ENCODE measurements around the gene SH3BP4. TPM values are rescaled to one million over a fixed set of nuclear protein-coding genes. Genes with fewer than 3 reads are reported as not detected.
A peak's percentile ranks its signal among the peaks of the same experiment; 100 is the strongest.

Gene SH3BP4
- total and polyA plus RNA-seq, 4 donors: 4.1 to 18.4 (median 12.2) TPM

DNA sequence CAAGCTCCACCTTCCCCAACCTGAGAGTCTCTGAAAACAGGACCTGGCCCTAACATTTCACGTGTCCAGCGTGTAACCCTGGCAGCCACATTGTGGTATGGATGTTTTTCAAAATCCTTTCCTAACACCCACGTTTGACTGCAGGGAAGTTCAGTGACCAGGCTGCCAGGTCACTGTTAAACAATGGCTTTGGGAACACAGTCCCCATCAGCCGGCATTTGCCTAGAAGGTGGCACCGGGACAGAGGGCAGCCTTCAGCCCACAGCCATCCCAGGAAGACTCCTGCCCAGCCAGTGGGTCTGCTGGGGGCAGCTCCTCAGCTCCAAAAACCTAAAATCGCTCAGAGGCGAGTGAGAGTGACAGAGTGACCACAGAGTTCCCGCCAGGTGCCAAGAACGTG lies 140.2 kb downstream of the SH3BP4 start (continued):
- TF ChIP-seq, protein P1, sequence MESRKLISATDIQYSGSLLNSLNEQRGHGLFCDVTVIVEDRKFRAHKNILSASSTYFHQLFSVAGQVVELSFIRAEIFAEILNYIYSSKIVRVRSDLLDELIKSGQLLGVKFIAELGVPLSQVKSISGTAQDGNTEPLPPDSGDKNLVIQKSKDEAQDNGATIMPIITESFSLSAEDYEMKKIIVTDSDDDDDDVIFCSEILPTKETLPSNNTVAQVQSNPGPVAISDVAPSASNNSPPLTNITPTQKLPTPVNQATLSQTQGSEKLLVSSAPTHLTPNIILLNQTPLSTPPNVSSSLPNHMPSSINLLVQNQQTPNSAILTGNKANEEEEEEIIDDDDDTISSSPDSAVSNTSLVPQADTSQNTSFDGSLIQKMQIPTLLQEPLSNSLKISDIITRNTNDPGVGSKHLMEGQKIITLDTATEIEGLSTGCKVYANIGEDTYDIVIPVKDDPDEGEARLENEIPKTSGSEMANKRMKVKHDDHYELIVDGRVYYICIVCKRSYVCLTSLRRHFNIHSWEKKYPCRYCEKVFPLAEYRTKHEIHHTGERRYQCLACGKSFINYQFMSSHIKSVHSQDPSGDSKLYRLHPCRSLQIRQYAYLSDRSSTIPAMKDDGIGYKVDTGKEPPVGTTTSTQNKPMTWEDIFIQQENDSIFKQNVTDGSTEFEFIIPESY (IDR thresholded peaks at IDR 0.05): peak; percentile 49
- TF ChIP-seq RAD21 (IDR thresholded peaks at IDR 0.05) (peak in 1 of 2 donors; percentile 27), FOXA2 (IDR thresholded peaks at IDR 0.05) (peak; percentile 10), SP1 (IDR thresholded peaks at IDR 0.05) (peak; percentile 34), JUND (IDR thresholded peaks at IDR 0.05) (peak in 1 of 2 donors; percentile 38), YY1 (IDR thresholded peaks at IDR 0.05) (peak; percentile 81)
- TF ChIP-seq, protein P2, sequence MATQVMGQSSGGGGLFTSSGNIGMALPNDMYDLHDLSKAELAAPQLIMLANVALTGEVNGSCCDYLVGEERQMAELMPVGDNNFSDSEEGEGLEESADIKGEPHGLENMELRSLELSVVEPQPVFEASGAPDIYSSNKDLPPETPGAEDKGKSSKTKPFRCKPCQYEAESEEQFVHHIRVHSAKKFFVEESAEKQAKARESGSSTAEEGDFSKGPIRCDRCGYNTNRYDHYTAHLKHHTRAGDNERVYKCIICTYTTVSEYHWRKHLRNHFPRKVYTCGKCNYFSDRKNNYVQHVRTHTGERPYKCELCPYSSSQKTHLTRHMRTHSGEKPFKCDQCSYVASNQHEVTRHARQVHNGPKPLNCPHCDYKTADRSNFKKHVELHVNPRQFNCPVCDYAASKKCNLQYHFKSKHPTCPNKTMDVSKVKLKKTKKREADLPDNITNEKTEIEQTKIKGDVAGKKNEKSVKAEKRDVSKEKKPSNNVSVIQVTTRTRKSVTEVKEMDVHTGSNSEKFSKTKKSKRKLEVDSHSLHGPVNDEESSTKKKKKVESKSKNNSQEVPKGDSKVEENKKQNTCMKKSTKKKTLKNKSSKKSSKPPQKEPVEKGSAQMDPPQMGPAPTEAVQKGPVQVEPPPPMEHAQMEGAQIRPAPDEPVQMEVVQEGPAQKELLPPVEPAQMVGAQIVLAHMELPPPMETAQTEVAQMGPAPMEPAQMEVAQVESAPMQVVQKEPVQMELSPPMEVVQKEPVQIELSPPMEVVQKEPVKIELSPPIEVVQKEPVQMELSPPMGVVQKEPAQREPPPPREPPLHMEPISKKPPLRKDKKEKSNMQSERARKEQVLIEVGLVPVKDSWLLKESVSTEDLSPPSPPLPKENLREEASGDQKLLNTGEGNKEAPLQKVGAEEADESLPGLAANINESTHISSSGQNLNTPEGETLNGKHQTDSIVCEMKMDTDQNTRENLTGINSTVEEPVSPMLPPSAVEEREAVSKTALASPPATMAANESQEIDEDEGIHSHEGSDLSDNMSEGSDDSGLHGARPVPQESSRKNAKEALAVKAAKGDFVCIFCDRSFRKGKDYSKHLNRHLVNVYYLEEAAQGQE (IDR thresholded peaks at IDR 0.05): no peak

DNA sequence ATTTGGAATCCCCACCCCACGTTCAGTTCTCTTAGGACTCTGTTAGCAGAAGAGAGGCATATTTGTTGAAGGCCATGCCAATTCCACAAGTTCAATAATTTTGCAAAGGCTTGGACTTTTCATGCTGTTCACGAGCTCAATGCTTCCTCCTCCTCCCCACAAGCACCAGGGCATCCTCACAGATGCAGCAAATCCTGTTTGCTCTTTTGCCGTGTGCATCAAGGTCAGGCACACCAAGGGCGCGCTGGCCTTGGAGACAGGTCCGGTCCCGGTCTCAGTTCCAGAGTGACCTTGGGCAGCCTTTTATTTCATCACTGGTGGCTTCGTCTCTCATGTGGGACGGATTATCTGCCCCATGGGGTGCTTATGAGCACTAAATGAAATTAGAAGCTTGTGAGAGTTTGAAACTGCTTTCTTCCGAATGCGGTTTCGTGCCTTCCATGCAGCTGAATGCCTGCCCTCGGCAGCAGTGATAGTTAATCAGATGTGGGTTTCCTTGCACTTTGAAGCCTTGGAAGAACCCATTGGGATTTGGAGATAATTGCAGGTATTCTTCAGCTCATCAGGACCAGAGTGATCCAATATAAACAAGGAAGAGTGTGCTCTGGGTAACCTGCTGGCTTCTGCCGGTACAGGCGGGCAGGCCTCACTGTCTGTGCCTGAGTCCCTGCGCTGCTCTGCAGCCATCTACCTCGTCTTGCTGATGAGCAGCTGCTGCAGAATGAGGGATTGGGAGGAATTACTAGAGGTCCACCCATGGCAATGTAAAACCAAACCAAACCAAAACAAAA lies 140.8 kb downstream of the SH3BP4 start:
- H3K27ac ChIP-seq (ENCODE audit: low read depth in 1 of 2, low read length in 2 of 2): no peak overlapping the region
- H3K4me1 ChIP-seq (ENCODE audit: control insufficient read depth in 4 of 4, insufficient read depth in 4 of 4, low read length in 3 of 4): peaks cover 0 to 8% (median 3%) of the 10 kb centered on the region in 4 donors
- no peaks in the 10 kb centered on the region for H3K36me3 ChIP-seq (ENCODE audit: control insufficient read depth in 4 of 4, insufficient read depth in 3 of 4, low read depth in 1 of 4, low read length in 3 of 4)
- no peak overlapping the region for H3K9ac ChIP-seq (ENCODE audit: low read depth in 1 of 2, low read length in 2 of 2)
- no peaks in the 10 kb centered on the region for H3K27me3 ChIP-seq (ENCODE audit: control insufficient read depth in 4 of 4, insufficient read depth in 4 of 4, low read length in 3 of 4)
- H3K9me3 ChIP-seq (ENCODE audit: control insufficient read depth in 4 of 4, low read length in 3 of 4): no peaks in the 10 kb centered on the region
- no peak overlapping the region for H3K4me3 ChIP-seq (ENCODE audit: low read depth in 1 of 3, low read length in 3 of 3)
- WGBS: 73% methylated on average over 17 of the region's 17 CpGs
- TF ChIP-seq, protein P3, sequence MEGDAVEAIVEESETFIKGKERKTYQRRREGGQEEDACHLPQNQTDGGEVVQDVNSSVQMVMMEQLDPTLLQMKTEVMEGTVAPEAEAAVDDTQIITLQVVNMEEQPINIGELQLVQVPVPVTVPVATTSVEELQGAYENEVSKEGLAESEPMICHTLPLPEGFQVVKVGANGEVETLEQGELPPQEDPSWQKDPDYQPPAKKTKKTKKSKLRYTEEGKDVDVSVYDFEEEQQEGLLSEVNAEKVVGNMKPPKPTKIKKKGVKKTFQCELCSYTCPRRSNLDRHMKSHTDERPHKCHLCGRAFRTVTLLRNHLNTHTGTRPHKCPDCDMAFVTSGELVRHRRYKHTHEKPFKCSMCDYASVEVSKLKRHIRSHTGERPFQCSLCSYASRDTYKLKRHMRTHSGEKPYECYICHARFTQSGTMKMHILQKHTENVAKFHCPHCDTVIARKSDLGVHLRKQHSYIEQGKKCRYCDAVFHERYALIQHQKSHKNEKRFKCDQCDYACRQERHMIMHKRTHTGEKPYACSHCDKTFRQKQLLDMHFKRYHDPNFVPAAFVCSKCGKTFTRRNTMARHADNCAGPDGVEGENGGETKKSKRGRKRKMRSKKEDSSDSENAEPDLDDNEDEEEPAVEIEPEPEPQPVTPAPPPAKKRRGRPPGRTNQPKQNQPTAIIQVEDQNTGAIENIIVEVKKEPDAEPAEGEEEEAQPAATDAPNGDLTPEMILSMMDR (IDR thresholded peaks at IDR 0.05; ENCODE audit: low read depth, low read length, missing input control): no peak
- TF ChIP-seq HNF4G (IDR thresholded peaks at IDR 0.05): no peak
- no peak for TF ChIP-seq HNF4A (conservative IDR thresholded peaks at IDR 0.05)
- TF ChIP-seq, protein P4, sequence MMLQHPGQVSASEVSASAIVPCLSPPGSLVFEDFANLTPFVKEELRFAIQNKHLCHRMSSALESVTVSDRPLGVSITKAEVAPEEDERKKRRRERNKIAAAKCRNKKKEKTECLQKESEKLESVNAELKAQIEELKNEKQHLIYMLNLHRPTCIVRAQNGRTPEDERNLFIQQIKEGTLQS (IDR thresholded peaks at IDR 0.05): no peak
- no peak for TF ChIP-seq EGR1 (IDR thresholded peaks at IDR 0.05; ENCODE audit: low read depth in 2 of 2)
- no peak for TF ChIP-seq FOXA1 (IDR thresholded peaks at IDR 0.05)
- no peak for TF ChIP-seq GABPA (IDR thresholded peaks at IDR 0.05 in 1 of 2, conservative IDR thresholded peaks at IDR 0.05 in 1 of 2)
- no peak for TF ChIP-seq RXRA (IDR thresholded peaks at IDR 0.05)
- no peak for TF ChIP-seq NR2F2 (IDR thresholded peaks at IDR 0.05)
- TF ChIP-seq, protein P5, sequence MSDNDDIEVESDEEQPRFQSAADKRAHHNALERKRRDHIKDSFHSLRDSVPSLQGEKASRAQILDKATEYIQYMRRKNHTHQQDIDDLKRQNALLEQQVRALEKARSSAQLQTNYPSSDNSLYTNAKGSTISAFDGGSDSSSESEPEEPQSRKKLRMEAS (IDR thresholded peaks at IDR 0.05): no peak
- no peak for TF ChIP-seq TAF1 (conservative IDR thresholded peaks at IDR 0.05)
- no peak for TF ChIP-seq SP1 (IDR thresholded peaks at IDR 0.05)
- TF ChIP-seq FOXA2 (IDR thresholded peaks at IDR 0.05): no peak
- TF ChIP-seq, protein P2 (IDR thresholded peaks at IDR 0.05): no peak
- TF ChIP-seq JUND (IDR thresholded peaks at IDR 0.05): no peak
- TF ChIP-seq YY1 (IDR thresholded peaks at IDR 0.05): no peak
- TF ChIP-seq, protein P1 (IDR thresholded peaks at IDR 0.05): no peak
- TF ChIP-seq RAD21 (IDR thresholded peaks at IDR 0.05): no peak
- no peak for DNase-seq (ENCODE audit: low spot score)
